Esophagus mucosa (tissue), 1 donor: Measurements from ENCODE around the gene NFE2. TPM values are rescaled to one million over a fixed set of nuclear protein-coding genes. Genes with fewer than 3 reads are reported as not detected.

Experiments used
- ATAC-seq: fragments of 200-7000 bp; cut with Tn5 transposase; one replicate; pipeline ENCODE4 v1.9.1; 2020
- total RNA-seq: library from RNA; stranded (reverse); gene quantifications from one replicate; pipeline ENCODE4 v1.2.4, GENCODE V29; 2023
- donor health status: DM: yes; HTN: yes; CAD: no.

NFE2 gene
- total RNA-seq, 1 donor from 2014 or later: not detected

GRCh38 chr12:54246011-54246641 is 54.7 kb downstream of the NFE2 start:
- no peak for ATAC-seq

Other genes with a start within 250 kb of the NFE2 start
- gene HOXC4, start 247.2 kb downstream of the NFE2 start, total RNA-seq: 5.1 TPM
- gene SMUG1, start 112.0 kb downstream of the NFE2 start, total RNA-seq: 35.2 TPM
- 44.0 TPM for gene CBX5, start 20.9 kb downstream of the NFE2 start, total RNA-seq
- 687 TPM for gene HNRNPA1, start 20.3 kb downstream of the NFE2 start, total RNA-seq
- 111 TPM for gene COPZ1, start 24.1 kb upstream of the NFE2 start, total RNA-seq
- gene GPR84, start 63.5 kb upstream of the NFE2 start, total RNA-seq: 0.16 TPM
- gene ZNF385A, start 83.7 kb upstream of the NFE2 start, total RNA-seq: 52.2 TPM
- 12.8 TPM for gene ITGA5, start 118.3 kb upstream of the NFE2 start, total RNA-seq
- not detected for gene GTSF1, start 172.6 kb upstream of the NFE2 start, total RNA-seq
- 2.0 TPM for gene NCKAP1L, start 196.7 kb upstream of the NFE2 start, total RNA-seq
- gene PDE1B, start 248.6 kb upstream of the NFE2 start, total RNA-seq: 0.80 TPM